HCT116 (cell line): ENCODE results near the gene NDUFB2. TPM values are rescaled to one million over a fixed set of nuclear protein-coding genes. Genes with fewer than 3 reads are reported as not detected.

Source experiments
- ATAC-seq: fragments of 200-7000 bp; cut with Tn5 transposase; 2 replicates; pipeline ENCODE4 v1.9.1; 2020; ENCODE audit warnings: mild to moderate bottlenecking, moderate library complexity
- BruUV-seq: library from RNA; stranded (reverse); fragments of 400-500 nt; replicated peaks from 2 replicates; lab custom pipeline; 2021; lab: Mats Ljungman, UMichigan
- CTCF ChIA-PET: fragments of 300-600 bp; sonication (Branson Sonifier 250); formaldehyde crosslinking; loops from one replicate; lab custom pipeline; 2021; ENCODE audit warnings: antibody characterized with exemption; lab: Charles Lee
- POLR2A ChIA-PET: fragments of 300-600, 350-600 bp; sonication (Branson Sonifier 250); formaldehyde crosslinking; loops from one replicate; lab custom pipeline; 2021; ENCODE audit warnings: antibody characterized with exemption; lab: Charles Lee
- RAD21 ChIA-PET, 2 experiments: fragments of 300-600 bp; sonication (Branson Sonifier 250); formaldehyde crosslinking; loops; one replicate each; lab custom pipeline; 2023; ENCODE audit warnings: low total read pairs in 2 of 2; ENCODE audit not compliant: uncharacterized antibody in 2 of 2, unreplicated experiment in 2 of 2, low non-redundant PET in 1 of 2; lab: Charles Lee
- DNase-seq: peaks from one replicate; pipeline ENCODE4 v3.0.0-alpha.2; 2010; ENCODE audit warnings: low read depth, low spot score
- H2AFZ ChIP-seq: fragments of 200-600 bp; shearing (Covaris generic), sonication (generic); 2 replicates; pipeline ENCODE4 v1.6.1; 2017; ENCODE audit warnings: low read depth, mixed run types, mixed read lengths, antibody characterized with exemption, low read length; ENCODE audit not compliant: poor library complexity, severe bottlenecking
- H3K27ac ChIP-seq: 2 replicates; pipeline ENCODE4 v1.5.1; 2012; ENCODE audit warnings: low read depth, low read length
- H3K27me3 ChIP-seq: fragments of 200-600 bp; sonication (generic); 2 replicates; pipeline ENCODE4 v1.6.1; 2016; ENCODE audit warnings: mixed run types, low read length, mixed read lengths; ENCODE audit not compliant: insufficient read depth
- H3K36me3 ChIP-seq, 2 experiments: fragments of 200-500 bp in 1 of 2; fragments of 200-600 bp in 1 of 2; sonication (Bioruptor generic) in 1 of 2; sonication (generic) in 1 of 2; 2 replicates each; pipeline versions ENCODE4 v1.5.1 to v1.6.1; 2014 to 2016; ENCODE audit warnings: low read length in 2 of 2, inconsistent platforms in 1 of 2, mixed read lengths in 1 of 2, mixed run types in 1 of 2; ENCODE audit not compliant: insufficient read depth in 2 of 2, control insufficient read depth in 1 of 2
- H3K4me1 ChIP-seq, 2 experiments: fragments of 200-600 bp in 1 of 2; sonication (generic) in 1 of 2; 2 replicates each; pipeline versions ENCODE4 v1.5.1 to v1.6.1; 2012 to 2017; ENCODE audit warnings: low read length in 2 of 2, inconsistent platforms in 1 of 2, mild to moderate bottlenecking in 1 of 2, mixed read lengths in 1 of 2, mixed run types in 1 of 2, moderate library complexity in 1 of 2; ENCODE audit not compliant: insufficient read depth in 2 of 2, control insufficient read depth in 1 of 2
- H3K4me2 ChIP-seq: fragments of 200-600 bp; sonication (generic); 2 replicates; pipeline ENCODE4 v1.6.1; 2017; ENCODE audit warnings: mixed run types, low read length, mixed read lengths
- H3K4me3 ChIP-seq, 2 experiments: fragments of 200-600 bp in 1 of 2; sonication (generic) in 1 of 2; replicated peaks in 1 of 2; 2 replicates each; pipeline ENCODE4 v1.5.1; 2011 to 2016; ENCODE audit warnings: low read length in 2 of 2, control low read depth in 1 of 2, low read depth in 1 of 2, mild to moderate bottlenecking in 1 of 2, mixed read lengths in 1 of 2, mixed run types in 1 of 2
- H3K79me2 ChIP-seq: fragments of 200-600 bp; sonication (generic); 2 replicates; pipeline ENCODE4 v1.6.1; 2017; ENCODE audit warnings: mild to moderate bottlenecking, mixed run types, low read length, moderate library complexity, mixed read lengths; ENCODE audit not compliant: insufficient read depth
- H3K9ac ChIP-seq: fragments of 200-600 bp; sonication (generic); 2 replicates; pipeline ENCODE4 v1.6.1; 2016; ENCODE audit warnings: low read length, mixed read lengths
- H3K9me2 ChIP-seq: fragments of 200-600 bp; sonication (generic), shearing (Covaris generic); 2 replicates; pipeline ENCODE4 v1.6.1; 2017; ENCODE audit warnings: mixed run types, mild to moderate bottlenecking, moderate library complexity; ENCODE audit not compliant: insufficient read depth
- H3K9me3 ChIP-seq, 2 experiments: fragments of 200-500 bp in 1 of 2; fragments of 200-600 bp in 1 of 2; sonication (Bioruptor generic) in 1 of 2; sonication (generic) in 1 of 2; 2 replicates each; pipeline ENCODE4 v1.6.1; 2014 to 2017; ENCODE audit warnings: low read length in 2 of 2, mixed read lengths in 2 of 2, inconsistent platforms in 1 of 2, low read depth in 1 of 2, mild to moderate bottlenecking in 1 of 2, mixed run types in 1 of 2, moderate library complexity in 1 of 2; ENCODE audit not compliant: control insufficient read depth in 1 of 2, insufficient read depth in 1 of 2
- H4K20me1 ChIP-seq: fragments of 200-600 bp; sonication (generic), shearing (Covaris generic); 2 replicates; pipeline ENCODE4 v1.6.1; 2017; ENCODE audit warnings: mixed run types, mild to moderate bottlenecking, moderate library complexity; ENCODE audit not compliant: insufficient read depth
- CBX3 ChIP-seq: IDR thresholded peaks from 2 replicates; pipeline ENCODE4 v1.6.1; 2012; ENCODE audit warnings: low read depth
- CEBPB ChIP-seq: IDR thresholded peaks from 2 replicates; pipeline ENCODE4 v1.6.1; 2012; ENCODE audit warnings: low read depth
- EGR1 ChIP-seq: IDR thresholded peaks from 2 replicates; pipeline ENCODE4 v1.6.1; 2012; ENCODE audit warnings: low read depth
- ELF1 ChIP-seq: IDR thresholded peaks from 2 replicates; pipeline ENCODE4 v1.6.1; 2012; ENCODE audit warnings: low read depth, borderline replicate concordance
- EZH2 ChIP-seq: fragments of 200-600 bp; sonication (generic); IDR thresholded peaks from 2 replicates; pipeline ENCODE4 v1.6.1; 2017; ENCODE audit warnings: antibody characterized with exemption, mixed run types
- MAX ChIP-seq: IDR thresholded peaks from 2 replicates; pipeline ENCODE4 v1.6.1; 2012
- POLR2A ChIP-seq: IDR thresholded peaks from 2 replicates; pipeline ENCODE4 v1.7.0; 2011; ENCODE audit warnings: borderline replicate concordance; ENCODE audit not compliant: insufficient read depth, insufficient read length; ENCODE audit errors: extremely low read depth
- POLR2AphosphoS5 ChIP-seq: IDR thresholded peaks from 2 replicates; pipeline ENCODE4 v1.6.1; 2011; ENCODE audit warnings: mild to moderate bottlenecking, low read depth, low read length, moderate library complexity
- RAD21 ChIP-seq: IDR thresholded peaks from 2 replicates; pipeline ENCODE4 v1.6.1; 2012; ENCODE audit warnings: low read depth, mild to moderate bottlenecking
- REST ChIP-seq: IDR thresholded peaks from 2 replicates; pipeline ENCODE4 v1.6.1; 2012; ENCODE audit warnings: low read depth
- SP1 ChIP-seq: IDR thresholded peaks from 2 replicates; pipeline ENCODE4 v1.6.1; 2012; ENCODE audit warnings: low read depth
- TCF7L2 ChIP-seq: IDR thresholded peaks from 2 replicates; pipeline ENCODE4 v1.7.0; 2011; ENCODE audit warnings: borderline replicate concordance, inconsistent platforms; ENCODE audit not compliant: insufficient read depth, insufficient read length; ENCODE audit errors: extremely low read depth
- YY1 ChIP-seq: IDR thresholded peaks from 2 replicates; pipeline ENCODE4 v1.6.1; 2011; ENCODE audit warnings: low read length, low read depth, moderate library complexity, mild to moderate bottlenecking; ENCODE audit not compliant: insufficient replicate concordance; ENCODE audit errors: extremely low read depth
- ZNF274 ChIP-seq: fragments of 200-500 bp; sonication (Bioruptor generic); IDR thresholded peaks from 2 replicates; pipeline ENCODE4 v1.6.1; 2014; ENCODE audit warnings: mild to moderate bottlenecking, low read depth, low read length, inconsistent platforms
- intact Hi-C: fragments of 100-400 bp; cut with micrococcal nuclease; formaldehyde crosslinking; loops from 2 replicates; pipeline ENCODE4 v1.10.0; 2022
- total RNA-seq: library from RNA; stranded (reverse); gene quantifications from one replicate; pipeline ENCODE4 v1.2.1, GENCODE V29; 2021; ENCODE audit not compliant: unreplicated experiment
- TF ChIP-seq, protein P1 (sequence below): IDR thresholded peaks from 2 replicates; pipeline ENCODE4 v1.6.1; 2012

The NDUFB2 gene
- total RNA-seq, 1 experiment from 2014 or later: 143 TPM

GRCh38 chr7:140734729-140735128 lies 38.2 kb downstream of the NDUFB2 start:
- Histone ChIP-seq H3K27me3 (no peaks in the 10 kb centered on the region), H3K9ac (no peak overlapping the region), H3K36me3 (peaks cover 0 to 4% of the 10 kb centered on the region in 2 experiments; a peak in 1 of 4 replicates), H3K27ac (no peak overlapping the region), H3K4me3 (no peak overlapping the region), H3K79me2 (no peaks in the 10 kb centered on the region), H3K4me1 (no peaks in the 10 kb centered on the region), H4K20me1 (no peaks in the 10 kb centered on the region), H3K4me2 (no peak overlapping the region), H2AFZ (no peak overlapping the region), H3K9me3 (no peaks in the 10 kb centered on the region), H3K9me2 (no peaks in the 10 kb centered on the region)
- CTCF ChIA-PET: interaction anchor here (1.1 kb wide), 1 partner anchor 8 kb away, joined by 3 read pairs; no protein-coding TSS in a partner anchor
- TF ChIP-seq EGR1 (no peak), ELF1 (no peak), CBX3 (no peak), MAX (no peak), ZNF274 (no peak), CEBPB (no peak), POLR2A (no peak), TCF7L2 (no peak), POLR2AphosphoS5 (no peak), REST (no peak), EZH2 (no peak), SP1 (no peak), YY1 (no peak), RAD21 (no peak)
- TF ChIP-seq, protein P1, sequence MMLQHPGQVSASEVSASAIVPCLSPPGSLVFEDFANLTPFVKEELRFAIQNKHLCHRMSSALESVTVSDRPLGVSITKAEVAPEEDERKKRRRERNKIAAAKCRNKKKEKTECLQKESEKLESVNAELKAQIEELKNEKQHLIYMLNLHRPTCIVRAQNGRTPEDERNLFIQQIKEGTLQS: no peak
- RAD21 ChIA-PET: no interaction called here
- POLR2A ChIA-PET: no interaction called here
- intact Hi-C loops: no loop called here
- DNase-seq (no peak), ATAC-seq (no peak)
- BruUV-seq: no TSS peak
